ENCODE results near the gene ECHDC1. TPM values are rescaled to one million over a fixed set of nuclear protein-coding genes. Genes with fewer than 3 reads are reported as not detected.

ECHDC1 gene
- 34.5 to 56.0 TPM (median 38.6 TPM) in 5 replicates for total RNA-seq (2022; extraction: Qiagen RNA extraction)

GRCh38 chr6:127342946-127343808 lies at the start of gene ECHDC1:
ECHDC1 (minus strand) TSS chr6:127343609; CDS start chr6:127331028, 12,581 bp downstream.

GRCh38 chr6:127266178-127266891 lies 77.1 kb downstream of the ECHDC1 start, which contains the start of gene RNF146:
RNF146 (plus strand) TSS chr6:127266864; CDS start chr6:127280339, 13,475 bp downstream.

Other genes with a start within 250 kb of the ECHDC1 start
- 65.9 to 80.7 TPM (median 69.0 TPM) in 5 replicates for gene RSPO3, start 224.9 kb downstream of the ECHDC1 start, total RNA-seq (2022; extraction: Qiagen RNA extraction)
- gene RNF146, start 76.7 kb downstream of the ECHDC1 start, total RNA-seq (2022; extraction: Qiagen RNA extraction): 9.4 to 11.9 TPM (median 10.2 TPM) in 5 replicates
- gene KIAA0408, start 115.8 kb upstream of the ECHDC1 start, total RNA-seq (2022; extraction: Qiagen RNA extraction): 5.3 to 7.5 TPM (median 5.6 TPM) in 5 replicates
- 0.12 to 0.18 TPM (median 0.18 TPM) in 3 of 5 replicates, not detected in the others for gene C6orf58, start 233.6 kb upstream of the ECHDC1 start, total RNA-seq (2022; extraction: Qiagen RNA extraction)

Data from A549 treated with Hydrocortisone at 1 μM for 4 hours (cell line).